ENCODE measurements around the gene AHNAK2.

DNA sequence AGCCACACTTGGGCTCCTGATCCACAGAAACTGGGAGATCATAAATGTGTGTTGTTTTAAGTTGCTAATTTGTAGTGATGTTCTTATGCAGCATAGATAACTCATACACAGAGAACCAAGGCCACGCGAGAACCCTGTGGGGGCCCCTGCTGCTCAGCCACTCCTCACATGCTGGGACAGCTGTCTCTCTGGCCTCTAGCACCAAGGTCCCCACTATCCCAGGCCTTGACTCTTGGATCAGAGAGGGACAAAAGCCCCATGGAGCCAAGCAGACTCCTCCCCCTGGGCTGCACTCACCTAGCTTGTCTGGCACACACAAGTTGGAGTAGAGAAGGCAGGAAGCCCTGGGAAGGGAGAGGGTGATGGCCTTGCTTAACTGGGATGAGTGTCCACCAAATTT lies 42.2 kb downstream of the AHNAK2 start:
- TF ChIP-seq, protein P1, sequence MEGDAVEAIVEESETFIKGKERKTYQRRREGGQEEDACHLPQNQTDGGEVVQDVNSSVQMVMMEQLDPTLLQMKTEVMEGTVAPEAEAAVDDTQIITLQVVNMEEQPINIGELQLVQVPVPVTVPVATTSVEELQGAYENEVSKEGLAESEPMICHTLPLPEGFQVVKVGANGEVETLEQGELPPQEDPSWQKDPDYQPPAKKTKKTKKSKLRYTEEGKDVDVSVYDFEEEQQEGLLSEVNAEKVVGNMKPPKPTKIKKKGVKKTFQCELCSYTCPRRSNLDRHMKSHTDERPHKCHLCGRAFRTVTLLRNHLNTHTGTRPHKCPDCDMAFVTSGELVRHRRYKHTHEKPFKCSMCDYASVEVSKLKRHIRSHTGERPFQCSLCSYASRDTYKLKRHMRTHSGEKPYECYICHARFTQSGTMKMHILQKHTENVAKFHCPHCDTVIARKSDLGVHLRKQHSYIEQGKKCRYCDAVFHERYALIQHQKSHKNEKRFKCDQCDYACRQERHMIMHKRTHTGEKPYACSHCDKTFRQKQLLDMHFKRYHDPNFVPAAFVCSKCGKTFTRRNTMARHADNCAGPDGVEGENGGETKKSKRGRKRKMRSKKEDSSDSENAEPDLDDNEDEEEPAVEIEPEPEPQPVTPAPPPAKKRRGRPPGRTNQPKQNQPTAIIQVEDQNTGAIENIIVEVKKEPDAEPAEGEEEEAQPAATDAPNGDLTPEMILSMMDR (IDR thresholded peaks at IDR 0.05): no peak
- TF ChIP-seq SIN3A (IDR thresholded peaks at IDR 0.05; ENCODE audit: borderline replicate concordance, insufficient read depth, low read depth, low read length) (no peak), POLR2AphosphoS5 (IDR thresholded peaks at IDR 0.05; ENCODE audit: low read depth, low read length) (peak; percentile 56)
- TF ChIP-seq, protein P2, sequence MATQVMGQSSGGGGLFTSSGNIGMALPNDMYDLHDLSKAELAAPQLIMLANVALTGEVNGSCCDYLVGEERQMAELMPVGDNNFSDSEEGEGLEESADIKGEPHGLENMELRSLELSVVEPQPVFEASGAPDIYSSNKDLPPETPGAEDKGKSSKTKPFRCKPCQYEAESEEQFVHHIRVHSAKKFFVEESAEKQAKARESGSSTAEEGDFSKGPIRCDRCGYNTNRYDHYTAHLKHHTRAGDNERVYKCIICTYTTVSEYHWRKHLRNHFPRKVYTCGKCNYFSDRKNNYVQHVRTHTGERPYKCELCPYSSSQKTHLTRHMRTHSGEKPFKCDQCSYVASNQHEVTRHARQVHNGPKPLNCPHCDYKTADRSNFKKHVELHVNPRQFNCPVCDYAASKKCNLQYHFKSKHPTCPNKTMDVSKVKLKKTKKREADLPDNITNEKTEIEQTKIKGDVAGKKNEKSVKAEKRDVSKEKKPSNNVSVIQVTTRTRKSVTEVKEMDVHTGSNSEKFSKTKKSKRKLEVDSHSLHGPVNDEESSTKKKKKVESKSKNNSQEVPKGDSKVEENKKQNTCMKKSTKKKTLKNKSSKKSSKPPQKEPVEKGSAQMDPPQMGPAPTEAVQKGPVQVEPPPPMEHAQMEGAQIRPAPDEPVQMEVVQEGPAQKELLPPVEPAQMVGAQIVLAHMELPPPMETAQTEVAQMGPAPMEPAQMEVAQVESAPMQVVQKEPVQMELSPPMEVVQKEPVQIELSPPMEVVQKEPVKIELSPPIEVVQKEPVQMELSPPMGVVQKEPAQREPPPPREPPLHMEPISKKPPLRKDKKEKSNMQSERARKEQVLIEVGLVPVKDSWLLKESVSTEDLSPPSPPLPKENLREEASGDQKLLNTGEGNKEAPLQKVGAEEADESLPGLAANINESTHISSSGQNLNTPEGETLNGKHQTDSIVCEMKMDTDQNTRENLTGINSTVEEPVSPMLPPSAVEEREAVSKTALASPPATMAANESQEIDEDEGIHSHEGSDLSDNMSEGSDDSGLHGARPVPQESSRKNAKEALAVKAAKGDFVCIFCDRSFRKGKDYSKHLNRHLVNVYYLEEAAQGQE (IDR thresholded peaks at IDR 0.05; ENCODE audit: insufficient read depth in 1 of 2, low read depth in 2 of 2, low read length in 1 of 2): no peak
